ENCODE data around the gene SPOCK1.

SPOCK1 gene

DNA sequence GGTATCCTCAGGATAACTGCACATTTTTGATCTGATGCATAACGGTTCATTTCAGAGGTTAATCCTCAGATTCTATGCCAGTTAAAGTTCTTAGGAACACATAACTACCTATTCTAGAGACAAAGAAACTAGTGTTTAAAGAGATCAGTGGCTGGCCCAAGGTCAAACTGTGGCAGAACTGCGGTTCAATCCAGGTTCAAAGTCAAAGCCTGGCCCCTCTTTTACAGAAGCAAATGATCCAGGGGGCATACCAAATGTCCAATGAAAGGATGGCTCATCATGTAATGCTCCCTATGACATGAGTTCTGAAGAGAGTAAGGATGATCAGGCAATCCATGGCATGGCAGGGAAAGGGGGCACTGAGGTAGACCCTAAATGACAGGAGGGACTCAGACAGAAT lies 283.3 kb downstream of the SPOCK1 start:
- no peak for DNase-seq

DNA sequence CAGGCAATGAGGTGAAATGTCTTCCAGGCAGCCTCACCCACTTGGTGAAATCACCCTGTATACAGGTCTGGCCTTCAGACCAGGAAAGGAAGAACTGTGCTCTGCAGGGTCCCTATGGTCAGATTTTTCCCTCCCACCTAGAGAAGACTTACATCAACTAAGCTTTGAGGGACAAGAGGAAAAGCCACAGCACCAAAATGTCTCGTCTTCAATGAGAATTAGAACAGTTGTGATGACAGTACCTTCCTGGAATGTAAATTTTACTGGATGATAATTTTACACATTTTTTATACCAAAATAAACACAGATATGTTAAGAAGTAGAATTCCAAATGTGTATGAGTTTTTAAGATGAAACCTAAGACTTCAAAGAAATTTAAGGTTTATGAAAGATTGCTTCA lies 283.9 kb downstream of the SPOCK1 start:
- DNase-seq, result no peak

DNA sequence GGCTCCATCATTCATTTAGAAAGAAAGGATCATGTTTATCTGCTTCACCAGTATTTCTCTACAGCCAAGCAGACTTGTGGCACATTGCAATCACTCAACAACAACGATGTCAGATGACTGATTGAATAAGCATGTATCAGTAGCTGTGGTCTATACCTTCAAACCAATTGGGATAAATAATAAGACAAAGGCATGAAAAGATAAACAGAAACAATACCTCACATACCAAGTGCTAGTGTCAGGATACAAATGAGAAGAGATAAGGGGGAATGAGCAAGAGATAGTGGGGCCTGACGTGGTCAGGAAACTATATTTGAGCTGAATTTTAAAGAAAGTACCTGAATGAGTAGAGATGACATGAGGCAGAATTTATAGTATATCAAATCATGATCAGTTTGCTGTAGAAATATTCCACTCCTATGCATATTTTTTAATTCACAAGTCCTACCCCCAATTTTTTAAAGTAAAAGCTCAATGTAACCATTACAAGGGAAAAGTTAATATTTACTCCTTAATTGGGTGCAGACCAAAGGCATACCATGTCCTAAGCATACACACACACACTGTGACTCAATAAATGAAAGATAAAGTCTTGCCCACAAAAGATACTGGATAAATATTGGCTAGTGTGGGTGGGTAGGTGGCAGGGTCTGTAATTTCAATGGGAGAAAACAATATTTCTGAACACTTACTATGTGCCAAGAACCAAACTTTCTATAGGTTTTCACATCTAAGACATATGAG lies 284.5 kb downstream of the SPOCK1 start:
- DNase-seq, result no peak

DNA sequence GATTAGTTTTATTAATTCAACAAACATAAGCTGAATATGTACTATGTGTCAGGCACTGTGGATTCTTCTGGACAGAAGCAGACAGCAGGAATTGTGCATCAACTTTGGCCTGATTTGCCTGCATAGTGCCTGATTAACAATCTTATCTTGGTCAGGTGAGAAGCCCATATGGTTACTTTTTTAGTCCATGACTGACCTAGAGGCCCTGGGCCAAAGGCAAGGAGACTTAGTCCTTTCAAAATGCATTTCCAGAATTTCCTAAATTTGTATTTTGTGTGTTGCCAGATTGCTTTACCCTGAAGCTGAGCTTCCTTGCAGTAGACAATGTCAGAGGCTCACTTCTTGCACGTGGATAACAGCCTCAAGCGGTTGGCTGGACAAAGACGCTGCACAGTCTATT lies 286.7 kb downstream of the SPOCK1 start:
- DNase-seq, result no peak

DNA sequence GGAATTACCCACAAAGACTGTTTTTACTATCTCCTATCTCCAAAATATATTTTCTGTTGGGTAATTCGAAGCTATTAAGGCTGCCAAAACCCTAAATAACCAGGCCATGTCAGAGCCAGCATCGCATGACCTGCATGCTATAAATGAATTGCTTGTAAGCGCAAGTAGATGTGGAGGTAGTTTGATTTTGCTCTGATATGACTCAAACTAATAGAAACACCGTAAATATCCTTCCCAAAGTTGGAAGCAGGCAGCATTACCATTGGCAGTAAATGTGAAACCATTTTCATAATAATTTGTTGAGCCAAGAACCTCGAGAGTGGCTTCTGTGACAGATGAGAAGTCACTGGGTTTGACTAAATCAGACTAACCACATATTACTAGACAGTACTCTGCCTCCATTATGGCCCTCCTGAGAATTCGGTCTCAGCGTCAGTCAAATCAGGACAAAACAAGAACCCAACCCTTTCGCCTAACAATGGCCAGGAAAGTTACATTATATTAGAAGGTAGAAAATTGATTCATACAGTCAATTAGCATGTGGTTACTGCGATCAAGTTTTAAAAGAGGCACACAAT lies 289.8 kb downstream of the SPOCK1 start:
- no peak for DNase-seq

DNA sequence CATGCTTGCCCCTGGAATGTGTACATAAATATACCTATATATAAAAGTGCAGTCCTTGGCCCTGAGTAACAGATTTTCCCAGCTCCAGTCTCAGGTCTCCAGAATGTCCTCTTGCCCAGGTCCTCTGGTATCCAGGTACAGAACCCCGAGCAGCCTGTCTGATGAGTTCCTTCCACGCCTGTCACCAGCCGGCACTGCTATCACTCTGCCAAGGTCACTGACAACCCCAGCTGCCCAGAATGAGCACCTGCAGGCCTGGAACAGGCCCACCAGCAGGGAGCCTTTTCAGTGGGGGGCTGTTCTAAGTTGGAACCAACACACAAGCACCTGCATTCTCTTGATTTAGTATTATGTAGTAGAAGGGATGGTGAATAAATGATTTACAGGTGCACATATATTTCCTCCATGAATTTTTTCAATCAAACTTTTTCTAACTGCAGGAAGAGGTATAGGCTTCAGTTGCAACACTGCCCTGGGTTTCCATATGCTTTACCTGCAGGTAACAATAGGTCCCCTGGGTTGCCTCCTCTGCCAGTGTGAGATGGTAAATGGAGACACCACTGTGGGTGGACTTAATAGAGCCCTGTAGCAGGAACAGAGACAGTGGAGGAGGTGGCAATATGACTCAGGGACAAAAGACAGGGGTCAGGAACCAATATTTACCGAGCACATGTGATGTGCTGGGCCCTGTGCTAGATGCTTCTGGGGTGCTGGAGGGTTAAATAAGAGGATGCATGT lies 291.9 kb downstream of the SPOCK1 start:
- no peak for DNase-seq

DNA sequence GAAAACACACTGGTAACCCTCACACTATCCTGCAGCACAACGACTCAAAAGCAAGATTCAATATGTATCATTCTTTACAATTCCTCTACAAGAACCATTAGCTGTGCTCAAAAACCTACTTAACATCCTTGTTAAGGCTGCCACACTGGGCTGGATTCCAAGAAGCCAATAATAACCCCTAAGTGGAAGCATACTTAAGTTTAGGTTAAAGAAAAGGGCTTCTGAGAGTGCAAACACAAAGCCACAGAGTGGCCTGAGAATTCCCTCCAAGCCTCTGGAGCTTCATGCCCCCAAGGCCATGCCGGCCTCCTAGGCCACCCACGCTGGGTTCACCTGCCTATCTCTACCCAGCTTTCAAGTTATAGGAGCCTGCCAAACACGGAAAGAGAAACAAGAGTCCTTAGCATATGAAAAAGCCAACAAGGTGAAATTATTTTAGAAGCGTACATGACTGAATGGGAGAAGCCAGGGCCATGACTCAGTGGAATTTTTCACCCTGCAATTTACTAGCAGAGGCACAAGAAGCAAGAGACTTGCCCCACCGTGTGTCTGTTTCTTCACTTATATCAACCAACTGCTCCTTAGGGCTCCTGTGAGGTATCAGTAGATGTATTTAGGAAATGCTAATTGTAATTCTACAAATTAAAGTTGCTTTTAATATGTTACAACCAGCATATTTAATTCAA lies 293.0 kb downstream of the SPOCK1 start:
- DNase-seq, result no peak

DNA sequence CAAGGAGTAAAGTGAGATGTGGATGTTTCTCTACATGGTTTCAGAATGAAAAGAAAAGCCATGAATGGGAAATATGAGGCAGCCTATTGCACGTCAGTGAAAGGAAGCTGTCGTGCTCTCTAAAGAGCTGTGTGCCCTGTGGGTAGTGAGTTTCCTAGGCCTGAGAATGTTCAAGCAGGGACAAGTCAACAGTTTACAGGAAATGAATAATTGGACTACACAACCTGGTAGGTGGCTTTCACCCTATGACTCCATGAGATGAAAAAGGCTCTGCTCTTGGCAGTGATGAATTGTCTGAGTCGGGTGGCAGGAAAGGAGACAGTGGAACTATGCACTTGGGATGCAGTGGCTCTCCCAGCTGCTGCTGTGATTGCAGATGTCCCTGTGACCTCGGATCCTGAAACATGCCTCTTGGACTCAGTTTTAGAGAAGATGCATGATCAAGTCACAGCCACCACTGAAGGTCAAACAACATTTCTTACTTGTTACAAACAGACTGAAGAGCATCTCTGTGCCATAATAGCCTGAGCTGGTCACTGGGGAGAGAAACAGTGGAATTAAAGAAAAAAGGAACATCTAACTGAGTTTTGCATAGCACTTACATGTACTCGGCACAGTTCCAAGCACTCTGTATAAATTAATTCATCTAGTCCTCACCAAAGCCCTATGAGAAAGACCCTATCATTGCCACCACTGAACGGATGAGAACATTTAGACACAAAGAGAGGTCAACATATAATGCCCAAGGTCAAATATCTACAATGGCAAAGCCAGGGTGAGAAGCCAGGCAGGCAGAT lies 293.7 kb downstream of the SPOCK1 start:
- no peak for DNase-seq

DNA sequence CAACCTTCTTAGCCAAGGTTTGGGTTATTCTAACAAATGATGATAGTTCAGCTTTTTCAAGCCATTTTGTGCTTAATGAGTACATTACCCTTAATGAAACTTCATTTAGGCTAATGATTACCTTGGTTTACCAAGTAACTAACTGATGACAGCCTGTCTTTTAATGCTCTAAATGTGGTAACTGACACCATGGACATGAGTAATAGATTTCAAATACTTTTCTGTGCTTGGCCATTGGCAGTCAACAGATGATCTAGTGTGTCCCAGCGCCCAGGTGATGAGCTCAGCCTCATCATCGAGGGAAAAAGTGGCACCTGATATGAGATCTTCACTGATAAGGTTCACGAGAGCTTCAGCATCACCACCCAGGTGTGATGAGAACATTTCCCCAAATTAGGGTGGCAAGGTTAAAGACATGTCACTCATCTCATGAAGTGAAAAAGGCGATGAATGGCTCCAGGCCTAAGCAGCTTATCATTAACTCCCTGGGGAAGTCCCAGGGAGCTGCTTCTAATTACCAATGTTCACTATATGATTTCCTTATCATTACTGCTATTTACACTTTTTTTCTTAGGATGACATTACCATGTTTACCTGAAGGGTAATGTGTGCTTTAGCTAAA lies 296.0 kb downstream of the SPOCK1 start:
- DNase-seq, result no peak

DNA sequence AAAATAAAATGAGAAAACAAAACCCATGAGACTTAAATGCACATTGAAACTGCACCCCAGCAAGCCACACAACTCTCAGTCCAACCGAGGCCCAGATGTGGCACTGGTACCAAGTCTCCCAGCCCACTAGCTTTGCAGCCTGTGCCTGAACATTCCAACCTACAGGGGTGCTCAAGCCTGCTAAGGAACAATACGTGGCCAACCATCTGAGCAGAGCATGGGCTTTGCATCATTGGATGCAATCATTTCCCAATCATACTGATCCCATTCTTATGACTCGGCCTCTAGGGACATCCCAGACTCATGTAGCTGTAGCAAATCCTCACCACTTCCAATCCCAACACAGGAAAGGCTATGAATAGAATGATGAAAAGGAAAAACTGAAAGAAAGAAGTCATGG lies 297.2 kb downstream of the SPOCK1 start:
- DNase-seq, result no peak

DNA sequence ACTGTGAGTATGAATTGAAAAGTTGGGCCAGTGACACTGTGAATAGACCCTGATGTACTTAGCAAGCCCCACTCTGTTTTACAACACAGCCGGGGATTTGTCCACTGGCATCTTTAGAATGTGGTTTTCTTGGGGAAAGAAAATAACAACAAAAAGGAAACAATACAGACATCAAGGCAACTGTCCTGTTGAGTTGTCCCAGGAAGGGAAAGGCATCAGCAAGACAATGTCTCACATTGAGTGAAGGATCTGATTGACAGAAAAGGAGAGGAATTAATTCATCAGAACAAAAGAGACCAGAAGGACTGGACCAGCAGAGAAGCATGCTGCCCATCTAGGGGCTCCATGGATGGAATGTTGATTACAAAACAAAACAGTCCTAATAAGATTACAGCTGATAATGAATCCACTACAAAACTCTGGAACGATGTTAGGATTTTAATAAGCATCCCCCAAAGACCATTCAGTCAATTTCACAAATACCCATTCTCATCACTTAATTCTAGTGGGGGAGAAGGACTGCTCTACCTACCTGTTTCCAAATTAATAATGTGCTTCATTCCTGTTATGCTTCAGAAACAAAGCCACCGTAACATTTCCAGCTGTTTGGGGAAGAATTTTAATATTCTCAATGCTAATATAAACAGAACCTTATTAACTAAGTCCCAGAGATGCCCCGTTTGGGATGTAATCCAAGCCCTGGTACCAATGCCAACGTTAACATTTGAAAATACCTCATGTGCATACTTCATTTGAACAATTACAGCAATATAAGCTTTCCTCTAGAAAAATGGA lies 298.0 kb downstream of the SPOCK1 start:
- no peak for DNase-seq

DNA sequence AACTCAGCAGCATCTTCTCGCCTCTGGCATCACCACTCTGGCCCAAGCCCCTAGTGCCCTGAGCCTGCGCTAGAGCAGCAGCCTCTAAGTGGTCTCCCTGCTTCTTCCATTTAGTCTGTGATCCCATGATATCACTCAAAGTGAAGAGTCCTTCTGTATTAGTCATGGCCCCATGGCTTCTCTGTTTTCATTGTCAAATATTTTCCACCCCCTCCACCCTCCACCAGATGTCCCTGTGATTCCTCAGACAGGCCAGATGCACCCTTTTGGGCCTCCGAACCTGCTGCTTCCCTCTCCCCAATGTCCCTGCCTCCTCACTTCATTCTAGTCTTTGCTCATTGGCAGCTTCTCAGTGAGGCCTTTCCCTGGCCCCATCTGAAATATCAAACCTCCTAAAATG lies 299.2 kb downstream of the SPOCK1 start:
- DNase-seq, result no peak

DNA sequence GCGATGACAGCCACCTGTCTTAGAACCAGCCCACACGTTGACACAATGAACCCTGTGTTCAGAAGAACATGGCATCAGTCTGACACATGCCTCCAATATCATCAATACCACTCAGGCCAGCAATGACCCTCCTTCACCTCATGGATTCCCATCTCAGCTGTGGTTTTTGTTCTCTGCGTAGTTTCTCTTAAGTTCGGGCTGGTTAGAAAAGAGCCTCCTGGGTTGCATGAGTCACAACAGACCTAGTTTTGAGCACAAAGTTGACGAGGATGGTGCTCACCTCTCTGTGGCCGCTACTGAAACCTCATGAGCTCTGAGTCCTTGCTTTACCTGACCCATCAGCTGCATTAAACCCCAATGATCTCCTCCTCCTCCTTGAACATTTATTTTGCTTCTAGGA lies 299.9 kb downstream of the SPOCK1 start:
- no peak for DNase-seq

DNA sequence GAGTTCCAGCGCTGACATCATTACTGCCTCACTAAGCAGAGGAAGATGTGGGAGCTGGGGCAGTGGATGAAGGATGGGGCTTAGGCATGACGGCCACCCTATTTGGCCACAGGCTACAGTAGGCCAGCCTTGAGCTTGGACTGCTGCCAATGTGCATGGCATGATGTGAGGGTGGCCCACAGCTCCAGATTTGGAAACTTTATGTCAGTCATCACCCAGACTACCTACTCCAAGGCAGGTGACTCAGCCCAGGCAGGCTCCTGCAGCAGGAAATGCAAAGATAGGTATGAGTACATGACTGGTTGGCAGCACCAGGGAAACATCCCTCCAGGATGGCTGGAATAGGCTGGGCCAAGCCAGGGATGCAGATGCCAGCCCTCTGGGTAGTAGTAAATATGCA lies 303.6 kb downstream of the SPOCK1 start:
- DNase-seq, result no peak

DNA sequence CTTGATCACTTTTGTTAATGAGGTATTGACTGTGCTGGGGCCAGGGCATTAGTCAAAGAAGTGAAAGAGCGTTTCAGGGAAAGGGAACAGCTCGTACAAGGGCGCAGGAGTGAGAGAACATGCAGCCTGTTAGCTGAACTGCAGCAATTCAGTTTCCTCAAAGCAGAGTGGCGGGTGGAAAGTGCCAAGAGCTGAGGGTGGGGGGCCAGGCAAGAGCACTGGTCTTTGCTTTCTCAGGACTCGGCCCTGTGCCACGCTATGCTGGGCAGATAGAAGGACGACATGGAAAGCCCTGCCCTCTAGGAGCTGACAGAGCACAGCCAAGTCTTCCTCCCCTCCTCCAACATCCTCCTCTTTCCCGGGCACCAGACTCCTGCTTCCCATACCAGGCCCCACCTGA lies 304.8 kb downstream of the SPOCK1 start:
- DNase-seq, result no peak

DNA sequence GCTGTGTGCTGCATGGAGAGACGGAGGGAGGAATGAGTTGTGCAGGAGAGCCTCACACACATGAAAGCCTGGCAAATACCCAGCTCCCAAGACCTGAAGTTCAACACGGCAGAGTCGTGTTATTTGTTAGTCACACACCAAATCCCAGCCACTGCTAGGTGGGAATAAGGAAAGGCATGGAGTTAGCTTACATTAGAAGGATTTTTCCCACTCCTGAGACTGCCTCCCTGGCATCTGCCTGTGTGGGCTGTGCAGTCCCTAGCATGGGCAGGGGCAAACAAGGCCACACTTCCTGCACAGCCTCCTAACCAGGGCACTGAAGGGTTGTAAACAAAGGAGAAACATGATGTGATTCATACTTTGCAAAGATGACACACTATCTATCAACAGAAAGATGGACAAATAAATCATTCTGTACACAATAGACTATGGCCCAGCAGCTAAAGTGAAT lies 306.8 kb downstream of the SPOCK1 start:
- DNase-seq, result no peak

DNA sequence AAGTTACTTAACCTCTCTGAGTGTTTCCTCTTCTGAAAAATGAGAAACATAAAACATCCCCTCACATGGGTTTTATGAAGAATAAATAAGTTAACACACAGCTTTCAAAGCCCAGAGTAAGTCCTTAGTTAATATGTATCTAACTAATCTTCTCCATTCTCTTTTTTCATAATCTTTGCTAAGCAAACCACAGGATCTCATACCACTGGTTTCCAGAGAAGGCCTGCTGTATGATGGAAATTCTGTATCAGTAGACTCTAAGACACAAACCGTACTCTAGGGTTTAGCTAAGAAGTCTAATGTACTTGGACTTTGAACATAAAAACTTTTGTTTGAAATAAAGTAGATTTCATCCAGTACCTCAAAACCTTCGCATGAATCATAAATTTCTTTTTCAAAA lies 307.9 kb downstream of the SPOCK1 start:
- no peak for DNase-seq

DNA sequence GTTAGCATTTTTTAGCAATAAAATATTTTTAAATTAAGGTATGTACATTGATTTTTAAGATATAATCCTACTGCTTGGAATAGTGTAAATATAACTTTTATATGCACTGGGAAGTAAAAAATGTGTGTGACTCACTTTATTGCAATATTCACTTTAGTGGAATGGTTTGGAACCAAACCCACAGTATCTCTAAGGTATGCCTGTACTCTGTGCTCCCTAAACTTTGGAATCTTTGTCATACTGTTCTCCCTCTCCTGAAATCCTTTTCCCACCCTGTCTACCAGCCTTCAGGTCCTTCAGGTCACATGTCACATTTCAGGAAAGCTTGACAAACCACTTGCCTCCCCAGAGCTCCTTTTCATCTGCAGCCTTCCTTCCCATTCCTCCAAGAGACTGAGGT lies 308.7 kb downstream of the SPOCK1 start:
- DNase-seq, result no peak

DNA sequence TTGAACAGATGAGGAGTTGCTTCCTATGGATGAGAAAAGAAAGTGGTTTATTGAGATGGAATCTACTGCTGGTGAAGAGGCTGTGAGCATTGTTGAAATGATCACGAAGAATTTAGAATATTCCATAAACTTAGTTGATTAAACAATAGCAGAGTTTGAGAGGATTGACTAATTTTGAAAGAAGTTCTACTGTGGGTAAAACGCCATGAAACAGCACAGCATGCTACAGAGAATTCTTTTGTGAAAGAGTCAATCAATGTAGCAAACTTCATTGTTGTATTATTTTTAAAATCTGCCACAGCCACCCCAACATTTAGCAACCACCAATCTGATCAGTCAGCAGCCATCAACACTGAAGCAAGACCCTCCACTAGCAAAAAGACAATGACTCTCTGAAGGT lies 309.1 kb downstream of the SPOCK1 start:
- DNase-seq, result no peak

DNA sequence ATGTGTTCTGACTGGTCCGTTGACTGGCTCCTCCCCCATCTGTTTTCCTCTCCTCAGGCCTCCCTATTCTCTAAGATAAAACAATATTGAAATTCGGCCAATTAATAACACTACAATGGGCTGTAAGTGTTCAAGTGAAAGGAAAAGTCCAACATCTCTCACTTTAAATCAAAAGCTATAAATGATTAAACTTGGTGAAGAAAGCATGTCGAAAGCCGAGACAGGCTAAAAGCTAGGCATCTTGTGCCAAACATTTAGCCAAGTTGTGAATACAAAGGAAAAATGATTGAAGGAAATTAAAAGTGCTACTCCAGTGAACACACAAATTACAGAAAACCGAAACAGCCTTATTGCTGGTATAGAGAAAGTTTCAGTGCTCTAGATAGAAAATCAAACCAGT lies 310.6 kb downstream of the SPOCK1 start:
- no peak for DNase-seq

DNA sequence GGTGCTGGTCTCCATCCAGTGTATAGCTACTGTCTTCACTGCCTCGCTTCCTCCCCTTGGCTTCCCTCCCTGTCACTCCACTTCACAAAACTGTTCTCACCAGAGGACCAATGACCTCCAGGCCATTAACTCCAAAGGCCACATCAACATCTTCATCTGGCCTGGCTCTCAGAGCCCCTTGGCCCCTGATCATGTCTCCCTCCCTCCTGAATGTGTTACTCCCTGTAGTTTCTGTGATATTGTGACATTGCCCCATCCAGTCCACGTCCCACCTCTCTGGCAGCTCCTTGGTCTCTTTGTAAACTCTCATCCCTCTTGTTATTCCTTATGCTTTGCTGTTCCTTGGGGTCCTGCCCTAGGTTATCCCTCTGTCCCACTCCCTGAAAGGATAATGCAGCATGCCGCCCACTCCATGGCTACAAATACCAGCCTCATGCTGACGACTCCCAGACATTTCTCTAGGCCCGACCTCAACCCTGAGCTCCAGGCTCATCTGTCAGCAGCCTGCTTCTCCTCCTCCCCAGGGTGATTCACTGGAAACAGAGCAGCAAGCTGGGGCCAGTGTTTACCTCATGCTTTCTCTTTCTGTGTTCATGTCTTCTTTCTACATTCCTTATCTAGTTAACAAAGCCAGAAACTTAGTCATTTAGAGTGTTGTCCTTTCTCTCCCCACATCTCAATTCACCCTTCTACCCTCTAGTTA lies 312.2 kb downstream of the SPOCK1 start:
- no peak for DNase-seq
